Activated naive CD4-positive, alpha-beta T cell treated with anti-CD3 and anti-CD28 coated beads, Interleukin-2, amount 50 U/mL, for 16 hours (primary cell): ENCODE measurements around the gene UGT8.
"Not testable (repeated sequence)": the region's sequence is repeated elsewhere in the genome, so short reads cannot be mapped to it uniquely, and the experiment has no call there.

Experiments used
- DNase-seq: peaks from one replicate; pipeline ENCODE4 v3.0.0-alpha.2; 2020

UGT8 gene

GRCh38 chr4:114598191-114599121, at the start of gene UGT8:
UGT8 (plus strand) TSS chr4:114598807; CDS start chr4:114622881, 24,074 bp downstream.
- peak; percentile 32 for DNase-seq

GRCh38 chr4:114549638-114550037, 49.0 kb upstream of the UGT8 start:
- no peak for DNase-seq

DNA sequence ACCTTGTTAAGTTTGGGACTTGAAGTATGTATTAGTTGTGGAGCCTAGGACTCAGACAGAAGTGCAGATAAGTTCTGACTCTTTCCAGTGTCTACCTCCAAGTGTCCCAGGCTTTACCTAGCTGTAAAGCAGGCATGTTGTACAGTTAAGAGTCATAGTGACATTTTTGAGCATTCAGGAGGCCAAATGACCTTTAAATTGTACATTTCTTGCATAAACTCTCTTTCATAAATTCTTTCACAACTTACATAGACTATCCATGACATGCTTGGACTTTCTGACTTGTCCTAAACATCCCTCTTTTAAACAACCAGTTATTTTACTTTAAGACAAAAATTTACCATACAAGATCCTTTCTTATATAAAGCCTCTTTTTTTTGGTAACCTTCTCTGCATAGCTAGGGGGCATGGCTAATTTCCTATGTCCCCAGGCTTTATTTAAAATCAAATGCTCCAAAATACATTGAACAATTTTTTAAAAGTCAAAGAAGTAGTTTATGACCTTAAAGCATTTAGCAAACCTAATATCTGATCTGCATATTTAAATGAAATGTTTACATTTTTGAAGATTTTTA, 40.1 kb upstream of the UGT8 start:
- DNase-seq: no peak

DNA sequence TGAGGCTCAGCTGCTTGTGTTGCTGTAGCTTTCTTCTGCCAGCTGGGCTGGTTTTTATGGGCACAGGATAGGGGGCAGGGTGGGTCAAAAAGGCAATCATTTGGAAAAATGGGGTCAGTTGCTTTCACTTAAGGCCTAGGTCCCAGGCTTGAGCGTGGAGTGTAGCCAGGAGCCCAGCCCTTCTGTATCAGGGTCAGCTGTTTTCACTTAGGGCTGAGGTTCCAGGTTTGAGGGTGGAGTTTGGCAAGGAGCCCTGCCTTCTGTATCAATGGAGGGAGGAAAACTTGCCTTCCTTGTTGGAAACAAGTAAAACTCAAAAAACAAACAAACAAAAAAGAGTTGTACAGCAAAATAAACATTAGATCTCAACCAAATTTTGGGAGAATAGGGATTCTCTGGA, 37.0 kb upstream of the UGT8 start:
- no peak for DNase-seq

DNA sequence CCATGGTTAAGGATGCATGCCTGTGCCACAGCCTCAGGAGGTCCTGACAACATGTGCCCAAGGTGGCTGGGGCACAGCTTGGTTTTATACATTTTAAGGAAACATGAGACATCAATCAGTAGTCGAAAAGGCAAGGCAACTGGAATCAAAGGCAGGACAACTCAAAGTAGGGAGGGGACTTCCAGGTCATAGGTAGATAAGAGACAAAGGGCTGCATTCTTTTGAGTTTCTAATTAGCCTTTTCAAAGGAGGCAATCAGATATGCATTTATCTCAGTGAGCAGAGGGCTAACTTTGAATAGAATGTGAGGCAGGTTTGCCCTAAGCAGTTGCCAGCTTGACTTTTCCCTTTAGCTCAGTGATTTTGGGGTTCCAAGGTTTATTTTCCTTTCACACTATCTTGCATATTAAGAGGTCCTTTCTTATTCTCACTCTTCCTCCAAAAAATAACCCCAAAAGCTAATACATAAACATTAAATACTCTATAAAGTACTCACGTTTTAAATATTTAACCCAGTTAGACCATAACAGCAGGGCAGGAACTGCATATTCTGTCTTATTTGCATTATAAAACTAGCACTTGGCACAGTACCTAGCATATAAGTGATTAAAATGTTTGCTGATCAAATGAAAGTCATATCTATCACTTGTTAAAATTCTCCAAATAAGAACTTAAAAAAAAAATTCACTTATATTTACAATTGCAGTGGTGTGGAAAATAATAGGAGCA, 36.3 kb upstream of the UGT8 start:
- no peak for DNase-seq

DNA sequence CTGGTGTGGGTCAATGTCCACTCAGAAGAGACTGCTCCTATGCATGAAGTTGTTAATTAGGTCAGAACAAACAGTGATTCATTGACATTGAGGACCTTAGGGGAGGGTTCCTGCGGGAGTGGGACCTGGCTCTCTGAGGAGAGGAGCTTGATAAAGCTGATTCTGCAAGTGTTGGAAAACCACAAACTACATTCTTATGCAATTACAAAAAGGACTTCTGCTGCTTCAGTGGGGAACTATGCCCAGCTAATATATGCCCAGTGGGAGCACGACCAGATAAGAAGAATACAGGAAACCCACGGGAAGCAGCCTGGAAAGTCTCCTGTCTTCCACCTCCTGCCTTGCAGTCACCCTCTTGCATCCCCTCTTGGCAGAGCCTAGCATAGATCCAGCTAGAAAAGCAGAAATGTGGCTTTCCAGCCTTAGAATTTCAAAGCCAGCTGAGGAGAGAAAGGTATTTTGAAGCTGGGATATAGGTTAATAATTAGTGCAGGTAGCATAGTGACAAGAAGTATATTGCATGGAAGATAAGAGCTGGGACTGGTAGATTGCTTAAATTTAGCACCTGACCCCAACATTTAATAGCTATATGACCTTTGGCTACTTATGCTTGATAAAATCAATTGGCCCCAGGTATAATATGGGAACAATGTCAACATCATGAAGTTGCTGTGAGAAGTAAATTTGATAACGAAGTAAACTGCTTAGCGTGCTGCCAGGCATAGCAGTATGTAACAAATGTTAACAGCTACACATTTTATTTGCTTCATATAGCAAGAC, 34.9 kb upstream of the UGT8 start:
- no peak for DNase-seq

DNA sequence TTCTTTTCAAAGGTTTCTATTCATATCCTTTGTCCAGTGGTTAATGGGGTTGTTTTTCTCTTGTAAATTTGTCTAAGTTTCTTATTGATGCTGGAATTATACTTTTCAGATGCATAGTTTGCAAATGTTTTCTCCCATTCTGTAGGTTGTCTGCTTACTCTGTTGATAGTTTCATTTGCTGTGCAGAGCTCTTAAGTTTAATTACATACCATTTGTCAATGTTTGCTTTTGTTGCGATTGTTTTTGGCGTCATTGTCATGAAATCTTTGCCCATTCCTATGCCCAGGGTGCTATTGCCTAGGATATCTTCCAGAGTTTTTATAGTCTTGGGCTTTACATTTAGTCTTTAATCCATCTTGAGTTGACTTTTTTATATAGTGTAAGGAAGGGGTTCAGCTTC, 21.2 kb upstream of the UGT8 start:
- no peak for DNase-seq

GRCh38 chr4:114582621-114583020, 16.0 kb upstream of the UGT8 start:
- no peak for DNase-seq

DNA sequence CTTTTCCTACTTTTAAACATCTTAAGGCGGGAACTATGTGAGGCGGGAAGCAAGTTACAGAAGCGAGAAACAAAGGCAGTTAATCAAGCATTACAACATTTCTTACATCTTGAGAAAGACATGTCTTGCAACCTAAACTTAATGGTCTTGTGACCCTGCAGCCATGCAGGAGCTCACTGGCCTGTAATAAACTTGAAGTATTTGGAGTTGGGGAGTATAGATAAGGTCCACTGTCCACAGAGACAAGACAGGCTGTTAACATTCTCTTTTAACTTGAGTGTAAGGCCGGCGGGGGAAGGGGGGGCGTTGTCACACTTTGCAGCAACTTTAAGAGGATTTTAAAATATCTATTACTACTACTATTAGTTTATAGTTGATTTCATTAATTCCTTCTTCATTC, 10.3 kb upstream of the UGT8 start:
- DNase-seq: no peak

GRCh38 chr4:114590360-114590759, 8.2 kb upstream of the UGT8 start:
- DNase-seq: not testable (repeated sequence)

- no peak for DNase-seq
Measured at GRCh38 chr4:114593526-114593925, 5.1 kb upstream of the UGT8 start.

DNA sequence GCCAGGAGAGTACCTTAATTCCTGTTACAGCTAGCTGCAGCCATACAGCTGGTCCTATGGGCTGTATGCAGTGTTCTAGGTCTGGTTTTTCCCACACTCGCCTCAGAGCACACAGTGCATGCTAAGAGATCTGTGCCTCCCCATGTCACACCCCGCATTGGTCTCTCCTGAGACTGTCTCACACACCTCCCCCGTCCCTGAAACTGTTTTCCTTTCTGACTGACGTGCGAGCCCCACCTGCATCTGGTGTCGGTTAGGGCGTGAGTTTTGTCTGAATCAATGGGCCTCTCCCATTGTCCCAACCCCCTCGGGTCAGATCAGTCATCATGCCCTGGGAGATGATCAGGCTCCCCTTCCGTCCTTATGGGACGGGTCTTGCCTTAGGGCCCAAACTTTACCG, 3.4 kb upstream of the UGT8 start:
- no peak for DNase-seq

DNA sequence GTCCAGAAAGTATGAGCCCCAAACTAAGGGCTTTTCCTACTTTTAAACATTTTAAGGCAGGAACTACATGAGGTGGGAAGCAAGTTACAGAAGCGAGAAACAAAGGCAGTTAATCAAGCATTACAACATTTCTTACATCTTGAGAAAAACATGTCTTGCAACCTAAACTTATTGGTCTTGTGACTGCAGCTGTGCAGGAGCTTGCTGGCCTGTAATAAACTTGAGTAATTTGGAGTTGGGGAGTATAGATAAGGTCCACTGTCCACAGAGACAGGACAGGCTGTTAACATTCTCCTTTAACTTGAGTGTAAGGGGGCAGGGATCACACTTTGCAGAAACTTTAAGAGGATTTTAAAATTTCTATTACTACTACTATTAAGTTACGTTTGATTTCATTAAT, 2.7 kb upstream of the UGT8 start:
- no peak for DNase-seq

GRCh38 chr4:114597410-114598115, 1.0 kb upstream of the UGT8 start:
- DNase-seq: no peak

GRCh38 chr4:114599231-114599902, 760 bp downstream of the UGT8 start:
- DNase-seq: no peak

GRCh38 chr4:114599903-114600552, 1.4 kb downstream of the UGT8 start:
- DNase-seq: no peak

GRCh38 chr4:114600672-114601071, 2.1 kb downstream of the UGT8 start:
- DNase-seq: no peak

- no peak for DNase-seq
Measured at GRCh38 chr4:114601304-114602052, 2.9 kb downstream of the UGT8 start.

DNA sequence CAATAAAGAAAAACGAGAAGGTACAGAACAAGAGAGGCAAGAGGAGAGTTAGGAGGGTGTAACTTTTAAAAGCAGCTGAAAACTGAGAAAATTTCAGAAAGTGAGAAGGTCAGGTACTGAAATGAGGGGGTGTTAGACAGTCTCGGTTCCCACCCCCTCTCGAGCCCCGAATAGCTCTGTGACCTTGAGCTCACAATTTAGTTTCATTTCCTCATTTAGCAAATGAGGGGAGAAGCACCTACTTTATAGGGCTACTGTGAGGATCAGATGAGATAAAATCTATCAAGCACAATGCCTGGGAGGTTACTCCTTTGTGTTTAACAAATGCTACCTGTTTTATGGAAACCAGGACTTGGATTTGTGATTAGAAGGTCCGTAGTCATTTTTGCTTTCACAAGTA, 4.9 kb downstream of the UGT8 start:
- DNase-seq: no peak

DNA sequence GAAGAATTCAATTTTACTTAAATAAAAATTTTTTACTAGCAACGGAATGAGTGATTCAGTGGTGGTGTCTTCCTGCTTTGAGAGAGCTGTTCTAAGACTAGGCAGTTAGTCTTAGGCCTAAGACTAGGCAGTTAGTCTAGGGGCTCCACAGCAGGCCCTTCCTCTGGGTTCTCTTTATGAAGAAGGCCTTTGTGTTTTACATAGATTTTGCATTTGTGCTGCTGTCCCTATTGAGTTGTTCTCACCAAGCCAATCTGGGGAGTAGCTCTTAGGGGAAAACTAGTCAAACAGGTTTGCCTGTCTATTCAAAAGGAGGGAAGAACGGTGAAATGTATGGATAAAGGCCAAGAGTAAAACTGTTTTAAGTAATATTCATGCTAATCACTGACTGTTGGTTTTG, 7.6 kb downstream of the UGT8 start:
- DNase-seq: no peak
